Thoracic aorta (tissue), 2 donors: ENCODE results near the gene DOLPP1. TPM values are rescaled to one million over a fixed set of nuclear protein-coding genes. Genes with fewer than 3 reads are reported as not detected.

Experiments used
- ATAC-seq: fragments of 150-250 bp; one replicate; pipeline ENCODE4 v1.8.0; 2017; ENCODE audit warnings: low read depth; ENCODE audit not compliant: insufficient number of reproducible peaks, low FRiP score
- DNase-seq: peaks from one replicate; pipeline ENCODE4 v3.0.0-alpha.2; 2020; ENCODE audit warnings: low spot score
- H3K27ac ChIP-seq, 2 donors: fragments of 200-600 bp; sonication (generic); 1 replicate in 1 of 2; 2 replicates in 1 of 2; pipeline ENCODE4 v1.5.1; 2016; ENCODE audit warnings: mild to moderate bottlenecking in 2 of 2, moderate library complexity in 2 of 2
- H3K27me3 ChIP-seq: fragments of 200-600 bp; sonication (generic); replicated peaks from 2 replicates; pipeline ENCODE4 v1.6.0; 2016; ENCODE audit warnings: mild to moderate bottlenecking; ENCODE audit not compliant: insufficient read depth
- H3K36me3 ChIP-seq: fragments of 200-600 bp; sonication (generic); one replicate; pipeline ENCODE4 v1.5.1; 2016
- H3K4me1 ChIP-seq, 2 donors: fragments of 200-600 bp; sonication (generic); 1 replicate in 1 of 2; 2 replicates in 1 of 2; pipeline versions ENCODE4 v1.5.1 to v1.6.0; 2016; ENCODE audit warnings: low read depth in 2 of 2, mild to moderate bottlenecking in 1 of 2; ENCODE audit not compliant: control insufficient read depth in 1 of 2
- H3K4me3 ChIP-seq: fragments of 200-600 bp; sonication (generic); 2 replicates; pipeline ENCODE4 v1.5.1; 2016; ENCODE audit warnings: mild to moderate bottlenecking
- H3K9me3 ChIP-seq: fragments of 200-600 bp; sonication (generic); 2 replicates; pipeline ENCODE4 v1.5.1; 2016
- total RNA-seq, 2 donors: library from RNA; depleted of rRNA; stranded (reverse); fragments of >200 nt; gene quantifications; one replicate each; pipeline versions ENCODE4 v1.1.0 to v1.2.3, GENCODE V29; 2016
- TF ChIP-seq, protein P1 (sequence below): fragments of 200-600 bp; sonication (generic); IDR thresholded peaks from one replicate; pipeline ENCODE4 v1.5.1; 2019; ENCODE audit warnings: antibody characterized with exemption

DOLPP1 gene
- total RNA-seq, 2 donors from 2014 or later: 3.4 to 9.7 TPM

GRCh38 chr9:129104051-129104450 is 23.1 kb downstream of the DOLPP1 start:
- Histone ChIP-seq H3K4me1 (peaks cover 0 to 8% of the 10 kb centered on the region in 2 donors), H3K4me3 (no peak overlapping the region), H3K9me3 (no peaks in the 10 kb centered on the region), H3K36me3 (peaks cover 31% of the 10 kb centered on the region), H3K27ac (no peak overlapping the region), H3K27me3 (no peaks in the 10 kb centered on the region)
- ATAC-seq (no peak), DNase-seq (no peak)
- TF ChIP-seq, protein P1, sequence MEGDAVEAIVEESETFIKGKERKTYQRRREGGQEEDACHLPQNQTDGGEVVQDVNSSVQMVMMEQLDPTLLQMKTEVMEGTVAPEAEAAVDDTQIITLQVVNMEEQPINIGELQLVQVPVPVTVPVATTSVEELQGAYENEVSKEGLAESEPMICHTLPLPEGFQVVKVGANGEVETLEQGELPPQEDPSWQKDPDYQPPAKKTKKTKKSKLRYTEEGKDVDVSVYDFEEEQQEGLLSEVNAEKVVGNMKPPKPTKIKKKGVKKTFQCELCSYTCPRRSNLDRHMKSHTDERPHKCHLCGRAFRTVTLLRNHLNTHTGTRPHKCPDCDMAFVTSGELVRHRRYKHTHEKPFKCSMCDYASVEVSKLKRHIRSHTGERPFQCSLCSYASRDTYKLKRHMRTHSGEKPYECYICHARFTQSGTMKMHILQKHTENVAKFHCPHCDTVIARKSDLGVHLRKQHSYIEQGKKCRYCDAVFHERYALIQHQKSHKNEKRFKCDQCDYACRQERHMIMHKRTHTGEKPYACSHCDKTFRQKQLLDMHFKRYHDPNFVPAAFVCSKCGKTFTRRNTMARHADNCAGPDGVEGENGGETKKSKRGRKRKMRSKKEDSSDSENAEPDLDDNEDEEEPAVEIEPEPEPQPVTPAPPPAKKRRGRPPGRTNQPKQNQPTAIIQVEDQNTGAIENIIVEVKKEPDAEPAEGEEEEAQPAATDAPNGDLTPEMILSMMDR: no peak

DNA sequence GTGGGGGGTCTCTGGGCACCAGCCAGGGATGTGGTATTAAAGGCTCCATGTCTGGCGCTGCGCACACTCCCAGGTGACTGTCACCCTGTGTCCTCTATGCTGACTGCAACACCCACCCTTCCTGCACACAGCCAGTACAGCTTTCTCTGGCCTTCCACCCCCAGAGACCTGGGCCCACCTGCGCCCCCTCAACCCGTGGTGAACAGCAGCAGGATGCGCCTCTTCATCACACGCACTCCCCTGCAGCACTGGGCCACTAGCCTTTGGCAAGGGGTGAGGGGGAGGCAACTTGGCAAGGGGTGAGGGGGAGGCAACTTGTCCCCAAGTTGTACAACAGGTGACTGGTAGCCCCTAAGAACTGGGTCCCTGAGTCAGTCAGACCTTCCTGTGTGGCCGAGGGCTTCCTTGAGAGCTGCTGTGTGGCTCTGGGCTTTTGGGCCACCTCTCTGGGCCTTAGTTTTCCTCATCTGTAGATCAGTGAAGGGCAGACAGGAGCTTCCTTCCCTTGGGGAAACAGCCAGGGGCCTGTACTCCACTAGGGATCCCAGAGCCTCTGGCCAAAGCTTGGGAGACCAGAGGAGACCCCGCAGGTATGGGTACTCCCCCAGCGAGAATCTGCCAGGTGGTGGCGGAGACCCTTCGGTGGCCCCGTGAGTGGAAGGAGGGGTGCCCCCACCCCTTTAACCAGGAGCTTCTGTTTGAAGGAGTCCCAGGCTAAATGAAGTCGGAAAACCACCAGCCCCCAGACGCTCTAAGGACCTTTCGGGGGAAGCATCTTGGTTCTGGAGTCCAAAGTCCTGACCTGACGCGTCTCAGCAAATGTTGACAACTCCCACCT is 25.2 kb downstream of the DOLPP1 start:
- H3K27me3 ChIP-seq: no peaks in the 10 kb centered on the region
- H3K36me3 ChIP-seq: peaks cover 26% of the 10 kb centered on the region
- DNase-seq (no peak), ATAC-seq (no peak)
- H3K4me3 ChIP-seq: no peak overlapping the region
- H3K9me3 ChIP-seq: no peaks in the 10 kb centered on the region
- H3K27ac ChIP-seq: no peak overlapping the region
- TF ChIP-seq, protein P1: no peak
- H3K4me1 ChIP-seq: peaks cover 7 to 18% of the 10 kb centered on the region in 2 donors

- TF ChIP-seq, protein P1: no peak
- Histone ChIP-seq H3K4me3 (no peak overlapping the region), H3K4me1 (peaks cover 15 to 26% of the 10 kb centered on the region in 2 donors), H3K36me3 (peaks cover 14% of the 10 kb centered on the region), H3K27ac (no peak overlapping the region), H3K27me3 (no peaks in the 10 kb centered on the region), H3K9me3 (no peaks in the 10 kb centered on the region)
- DNase-seq (no peak), ATAC-seq (no peak)
These were observed 26.7 kb downstream of the DOLPP1 start for GRCh38 chr9:129107651-129108050.

DNA sequence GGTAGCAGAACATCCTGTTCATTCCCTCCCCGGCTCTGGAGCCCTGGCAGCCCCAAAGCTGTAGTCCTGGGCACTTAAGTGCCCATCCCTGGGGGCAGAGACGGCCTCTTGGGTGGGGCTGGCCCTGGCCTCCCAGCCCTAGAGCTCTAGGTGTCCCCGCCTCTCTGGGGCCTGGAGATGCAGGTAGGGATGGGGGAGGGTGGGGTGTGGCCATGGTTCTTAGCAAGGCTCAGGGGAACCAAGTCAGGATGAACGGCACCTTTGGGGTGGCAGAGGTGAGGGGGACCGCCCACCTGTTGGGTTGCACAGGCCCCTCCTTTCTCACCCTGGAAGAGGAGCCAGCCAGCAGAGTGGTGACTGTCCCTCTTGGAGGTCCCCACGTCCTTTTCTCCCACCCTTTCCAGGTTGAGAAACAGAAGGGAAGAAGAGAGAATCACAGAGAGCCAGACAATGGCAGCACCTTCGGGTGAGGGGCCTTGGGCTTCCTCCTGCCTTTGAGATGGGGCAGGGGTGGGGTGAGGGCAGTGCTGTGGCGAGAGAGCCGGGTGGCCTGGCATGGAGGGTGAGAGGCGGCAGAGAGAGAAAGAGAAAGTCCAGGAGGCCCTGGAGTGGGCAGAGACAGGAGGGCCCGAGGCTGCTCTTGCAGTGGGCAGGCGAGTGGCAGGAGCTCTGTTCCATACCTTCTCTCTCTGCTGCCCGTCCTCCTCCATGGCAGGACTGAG is 27.3 kb downstream of the DOLPP1 start:
- ATAC-seq: no peak

More for the DNA sequence above, 27.3 kb downstream of the DOLPP1 start:
- Histone ChIP-seq H3K4me1 (peaks cover 16 to 28% of the 10 kb centered on the region in 2 donors), H3K4me3 (no peak overlapping the region), H3K27me3 (no peaks in the 10 kb centered on the region), H3K27ac (no peak overlapping the region), H3K36me3 (peaks cover 14% of the 10 kb centered on the region), H3K9me3 (no peaks in the 10 kb centered on the region)
- DNase-seq: no peak
- TF ChIP-seq, protein P1: no peak
